ENCODE measurements around the gene FAM187B.

DNA sequence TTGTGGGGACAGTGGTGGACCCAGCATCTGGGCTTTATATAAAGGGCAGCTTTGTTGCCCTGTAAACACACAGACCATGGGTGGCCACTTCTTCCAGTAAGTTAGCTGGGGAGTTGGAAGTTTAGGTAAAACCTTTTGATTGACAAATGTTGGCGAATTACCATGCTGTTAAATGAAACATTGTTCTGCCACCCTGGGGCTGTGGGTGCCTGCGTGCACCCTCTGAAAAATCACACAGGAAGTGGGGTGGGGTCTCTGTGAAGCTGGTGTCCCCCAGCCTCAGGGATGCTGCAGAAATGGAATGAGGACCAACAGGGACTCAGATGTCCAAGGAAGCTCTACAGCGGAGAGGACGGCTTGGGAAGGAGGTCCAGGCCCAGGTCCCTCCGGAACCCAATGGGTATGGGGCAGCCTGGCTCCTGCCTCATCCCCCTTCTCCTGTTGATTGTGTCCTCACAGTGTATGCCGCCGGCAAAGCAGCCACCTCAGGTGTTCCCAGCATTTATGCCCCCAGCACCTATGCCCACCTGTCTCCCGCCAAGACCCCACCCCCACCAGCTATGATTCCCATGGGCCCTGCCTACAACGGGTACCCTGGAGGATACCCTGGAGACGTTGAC is 37.5 kb upstream of the FAM187B start:
- TF ChIP-seq SMC3 (IDR thresholded peaks at IDR 0.05; ENCODE audit: low read depth, low read length) (no peak), CEBPB (IDR thresholded peaks at IDR 0.05; ENCODE audit: low read depth, low read length) (no peak), POLR2A (IDR thresholded peaks at IDR 0.05; ENCODE audit: low read depth, low read length) (no peak)
- TF ChIP-seq, protein P1, sequence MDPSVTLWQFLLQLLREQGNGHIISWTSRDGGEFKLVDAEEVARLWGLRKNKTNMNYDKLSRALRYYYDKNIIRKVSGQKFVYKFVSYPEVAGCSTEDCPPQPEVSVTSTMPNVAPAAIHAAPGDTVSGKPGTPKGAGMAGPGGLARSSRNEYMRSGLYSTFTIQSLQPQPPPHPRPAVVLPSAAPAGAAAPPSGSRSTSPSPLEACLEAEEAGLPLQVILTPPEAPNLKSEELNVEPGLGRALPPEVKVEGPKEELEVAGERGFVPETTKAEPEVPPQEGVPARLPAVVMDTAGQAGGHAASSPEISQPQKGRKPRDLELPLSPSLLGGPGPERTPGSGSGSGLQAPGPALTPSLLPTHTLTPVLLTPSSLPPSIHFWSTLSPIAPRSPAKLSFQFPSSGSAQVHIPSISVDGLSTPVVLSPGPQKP (IDR thresholded peaks at IDR 0.05; ENCODE audit: borderline replicate concordance, low read depth, low read length): no peak
- TF ChIP-seq, protein P2, sequence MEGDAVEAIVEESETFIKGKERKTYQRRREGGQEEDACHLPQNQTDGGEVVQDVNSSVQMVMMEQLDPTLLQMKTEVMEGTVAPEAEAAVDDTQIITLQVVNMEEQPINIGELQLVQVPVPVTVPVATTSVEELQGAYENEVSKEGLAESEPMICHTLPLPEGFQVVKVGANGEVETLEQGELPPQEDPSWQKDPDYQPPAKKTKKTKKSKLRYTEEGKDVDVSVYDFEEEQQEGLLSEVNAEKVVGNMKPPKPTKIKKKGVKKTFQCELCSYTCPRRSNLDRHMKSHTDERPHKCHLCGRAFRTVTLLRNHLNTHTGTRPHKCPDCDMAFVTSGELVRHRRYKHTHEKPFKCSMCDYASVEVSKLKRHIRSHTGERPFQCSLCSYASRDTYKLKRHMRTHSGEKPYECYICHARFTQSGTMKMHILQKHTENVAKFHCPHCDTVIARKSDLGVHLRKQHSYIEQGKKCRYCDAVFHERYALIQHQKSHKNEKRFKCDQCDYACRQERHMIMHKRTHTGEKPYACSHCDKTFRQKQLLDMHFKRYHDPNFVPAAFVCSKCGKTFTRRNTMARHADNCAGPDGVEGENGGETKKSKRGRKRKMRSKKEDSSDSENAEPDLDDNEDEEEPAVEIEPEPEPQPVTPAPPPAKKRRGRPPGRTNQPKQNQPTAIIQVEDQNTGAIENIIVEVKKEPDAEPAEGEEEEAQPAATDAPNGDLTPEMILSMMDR (conservative IDR thresholded peaks at IDR 0.05; ENCODE audit: low read depth, low read length): no peak
- TF ChIP-seq, protein P3, sequence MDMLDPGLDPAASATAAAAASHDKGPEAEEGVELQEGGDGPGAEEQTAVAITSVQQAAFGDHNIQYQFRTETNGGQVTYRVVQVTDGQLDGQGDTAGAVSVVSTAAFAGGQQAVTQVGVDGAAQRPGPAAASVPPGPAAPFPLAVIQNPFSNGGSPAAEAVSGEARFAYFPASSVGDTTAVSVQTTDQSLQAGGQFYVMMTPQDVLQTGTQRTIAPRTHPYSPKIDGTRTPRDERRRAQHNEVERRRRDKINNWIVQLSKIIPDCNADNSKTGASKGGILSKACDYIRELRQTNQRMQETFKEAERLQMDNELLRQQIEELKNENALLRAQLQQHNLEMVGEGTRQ (IDR thresholded peaks at IDR 0.05; ENCODE audit: low read depth, low read length): no peak
